ENCODE results near the gene SRP68. TPM values are rescaled to one million over a fixed set of nuclear protein-coding genes. Genes with fewer than 3 reads are reported as not detected.

Gene SRP68
- total RNA-seq, 4 donors from 2014 or later: 57.5 to 90.2 (median 64.2) TPM

GRCh38 chr17:76007850-76008165 is 64.5 kb downstream of the SRP68 start:
- no peak for TF ChIP-seq POLR2AphosphoS5 (IDR thresholded peaks at IDR 0.05)
- no peak for TF ChIP-seq EP300 (IDR thresholded peaks at IDR 0.05)
- TF ChIP-seq POLR2A (IDR thresholded peaks at IDR 0.05): no peak
- no peak for TF ChIP-seq CTCF (IDR thresholded peaks at IDR 0.05)
- H3K27me3 ChIP-seq: no peaks in the 10 kb centered on the region
- no peaks in the 10 kb centered on the region for H3K4me1 ChIP-seq
- no peak overlapping the region for H3K4me3 ChIP-seq
- WGBS: 89% methylated on average over 15 of the region's 16 CpGs
- H3K9me3 ChIP-seq: no peaks in the 10 kb centered on the region
- DNase-seq (ENCODE audit: low spot score in 2 of 2): no peak
- H3K27ac ChIP-seq: no peak overlapping the region
- H3K36me3 ChIP-seq: peaks cover 60% of the 10 kb centered on the region

GRCh38 chr17:76007131-76007849 is 65.0 kb downstream of the SRP68 start:
- 90% methylated on average over 23 of the region's 39 CpGs for WGBS
- Histone ChIP-seq H3K9me3 (no peaks in the 10 kb centered on the region), H3K36me3 (peaks cover 63% of the 10 kb centered on the region), H3K4me1 (no peaks in the 10 kb centered on the region), H3K4me3 (no peak overlapping the region), H3K27me3 (no peaks in the 10 kb centered on the region), H3K27ac (no peak overlapping the region)
- DNase-seq (ENCODE audit: low spot score in 2 of 2): no peak
- no peak for TF ChIP-seq POLR2A (IDR thresholded peaks at IDR 0.05)
- no peak for TF ChIP-seq EP300 (IDR thresholded peaks at IDR 0.05)
- no peak for TF ChIP-seq CTCF (IDR thresholded peaks at IDR 0.05)
- TF ChIP-seq POLR2AphosphoS5 (IDR thresholded peaks at IDR 0.05): no peak

- Histone ChIP-seq H3K4me3 (no peak overlapping the region), H3K27me3 (no peaks in the 10 kb centered on the region), H3K4me1 (peaks cover 10% of the 10 kb centered on the region), H3K9me3 (no peaks in the 10 kb centered on the region), H3K27ac (peak overlapping the region; percentile 11), H3K36me3 (peaks cover 58% of the 10 kb centered on the region)
- TF ChIP-seq EP300 (IDR thresholded peaks at IDR 0.05) (no peak), CTCF (IDR thresholded peaks at IDR 0.05) (peak; percentile 53 to 60), POLR2A (IDR thresholded peaks at IDR 0.05) (no peak), POLR2AphosphoS5 (IDR thresholded peaks at IDR 0.05) (no peak)
- peak; percentile 88 to 89 for DNase-seq (ENCODE audit: low spot score in 2 of 2)
- WGBS: 50% methylated on average over 16 of the region's 16 CpGs
These were observed 66.8 kb downstream of the SRP68 start for GRCh38 chr17:76005263-76006149.

GRCh38 chr17:76004750-76005262 is 67.5 kb downstream of the SRP68 start:
- H3K36me3 ChIP-seq: peaks cover 52% of the 10 kb centered on the region
- 74% methylated on average over 8 of the region's 8 CpGs for WGBS
- no peaks in the 10 kb centered on the region for H3K27me3 ChIP-seq
- no peaks in the 10 kb centered on the region for H3K9me3 ChIP-seq
- no peak for TF ChIP-seq POLR2A (IDR thresholded peaks at IDR 0.05)
- no peak for TF ChIP-seq POLR2AphosphoS5 (IDR thresholded peaks at IDR 0.05)
- TF ChIP-seq EP300 (IDR thresholded peaks at IDR 0.05): no peak
- peak overlapping the region; percentile 11 for H3K27ac ChIP-seq
- peaks cover 17% of the 10 kb centered on the region for H3K4me1 ChIP-seq
- no peak for DNase-seq (ENCODE audit: low spot score in 2 of 2)
- no peak overlapping the region for H3K4me3 ChIP-seq

GRCh38 chr17:76003915-76004314 is 68.4 kb downstream of the SRP68 start:
- Histone ChIP-seq H3K27ac (no peak overlapping the region), H3K27me3 (no peaks in the 10 kb centered on the region), H3K4me1 (peaks cover 21% of the 10 kb centered on the region), H3K36me3 (peaks cover 43% of the 10 kb centered on the region), H3K4me3 (no peak overlapping the region), H3K9me3 (no peaks in the 10 kb centered on the region)
- 69% methylated on average over 6 of the region's 6 CpGs for WGBS
- no peak for DNase-seq (ENCODE audit: low spot score in 2 of 2)
- TF ChIP-seq EP300 (IDR thresholded peaks at IDR 0.05) (no peak), CTCF (IDR thresholded peaks at IDR 0.05) (no peak)

All from suprapubic skin (tissue), 4 donors.